Activated effector memory CD4-positive, alpha-beta T cell treated with anti-CD3 and anti-CD28 coated beads, Interleukin-2, amount 50 U/mL, for 16 hours (primary cell): ENCODE data around the gene MAP3K4.

ENCODE experiments used
- DNase-seq: peaks from one replicate; pipeline ENCODE4 v3.0.0-alpha.2; 2020

MAP3K4 gene

GRCh38 chr6:161009991-161010390 lies 18.4 kb downstream of the MAP3K4 start:
- no peak for DNase-seq

GRCh38 chr6:161010418-161010817 lies 18.8 kb downstream of the MAP3K4 start:
- no peak for DNase-seq

GRCh38 chr6:161011492-161012480 lies 20.2 kb downstream of the MAP3K4 start:
- DNase-seq, result no peak

GRCh38 chr6:161013695-161014094 lies 22.1 kb downstream of the MAP3K4 start:
- DNase-seq, result no peak

- no peak for DNase-seq
Observed at GRCh38 chr6:161017766-161018564, 26.4 kb downstream of the MAP3K4 start.

- DNase-seq, result no peak
Observed at GRCh38 chr6:161019324-161019839, 27.8 kb downstream of the MAP3K4 start.

GRCh38 chr6:161021543-161021942 lies 30.0 kb downstream of the MAP3K4 start:
- DNase-seq, result no peak

- DNase-seq, result no peak
Observed at GRCh38 chr6:161021998-161022743, 30.6 kb downstream of the MAP3K4 start.

GRCh38 chr6:161023316-161023715 lies 31.7 kb downstream of the MAP3K4 start:
- no peak for DNase-seq

GRCh38 chr6:161024364-161024920 lies 32.9 kb downstream of the MAP3K4 start:
- no peak for DNase-seq

- DNase-seq, result no peak
Observed at GRCh38 chr6:161027385-161027784, 35.8 kb downstream of the MAP3K4 start.

- DNase-seq, result no peak
Observed at GRCh38 chr6:161029195-161029809, 37.7 kb downstream of the MAP3K4 start.

GRCh38 chr6:161031721-161032495 lies 40.3 kb downstream of the MAP3K4 start:
- DNase-seq, result no peak

- no peak for DNase-seq
Observed at GRCh38 chr6:161033667-161034066, 42.1 kb downstream of the MAP3K4 start.

GRCh38 chr6:161035182-161035980 lies 43.8 kb downstream of the MAP3K4 start:
- no peak for DNase-seq

GRCh38 chr6:161035981-161036263 lies 44.4 kb downstream of the MAP3K4 start:
- DNase-seq, result no peak

GRCh38 chr6:161037873-161038228 lies 46.3 kb downstream of the MAP3K4 start:
- DNase-seq, result no peak

GRCh38 chr6:161038229-161039031 lies 46.9 kb downstream of the MAP3K4 start:
- DNase-seq, result no peak

- no peak for DNase-seq
Observed at GRCh38 chr6:161041274-161041673, 49.7 kb downstream of the MAP3K4 start.

- no peak for DNase-seq
Observed at GRCh38 chr6:161044335-161044734, 52.8 kb downstream of the MAP3K4 start.
